WTC11 (cell line): ENCODE data around the gene HSP90AB1. TPM values are rescaled to one million over a fixed set of nuclear protein-coding genes. Genes with fewer than 3 reads are reported as not detected.

Experiments used
- ATAC-seq: fragments of 200-7000 bp; cut with Tn5 transposase; 2 replicates; pipeline ENCODE4 v1.10.0; 2021; ENCODE audit warnings: mild to moderate bottlenecking, moderate library complexity
- CTCF ChIA-PET: fragments of 300-600 bp; sonication (Branson Sonifier 250); formaldehyde crosslinking; loops from one replicate; lab custom pipeline; 2021; ENCODE audit warnings: antibody characterized with exemption; lab: Charles Lee
- POLR2A ChIA-PET: fragments of 350-600 bp; sonication (Branson Sonifier 250); formaldehyde crosslinking; loops from one replicate; lab custom pipeline; 2021; ENCODE audit warnings: antibody characterized with exemption; lab: Charles Lee
- DNase-seq: peaks from one replicate; pipeline ENCODE4 v3.0.0; 2021; ENCODE audit warnings: low spot score
- H3K27ac Mint-ChIP-seq: 2 replicates; pipeline ENCODE4 v1.8.0; 2021; ENCODE audit warnings: mixed read lengths
- H3K27me3 Mint-ChIP-seq: 2 replicates; pipeline ENCODE4 v1.8.0; 2021; ENCODE audit warnings: low read depth, mild to moderate bottlenecking, moderate library complexity, mixed read lengths
- H3K36me3 Mint-ChIP-seq: 2 replicates; pipeline ENCODE4 v1.8.0; 2021; ENCODE audit warnings: mixed read lengths
- H3K4me1 Mint-ChIP-seq: 2 replicates; pipeline ENCODE4 v1.8.0; 2022; ENCODE audit warnings: mixed read lengths
- H3K4me3 Mint-ChIP-seq: 2 replicates; pipeline ENCODE4 v1.8.0; 2021; ENCODE audit warnings: mild to moderate bottlenecking, moderate library complexity, mixed read lengths
- H3K9me3 Mint-ChIP-seq: 2 replicates; pipeline ENCODE4 v1.8.0; 2021; ENCODE audit warnings: mixed read lengths
- ATF1 ChIP-seq: sonication (generic); formaldehyde crosslinking; IDR thresholded peaks from 2 replicates; pipeline ENCODE4 v1.8.1; 2023; ENCODE audit warnings: mild to moderate bottlenecking, moderate library complexity, missing genetic modification reagents
- CREB1 ChIP-seq: sonication (generic); formaldehyde crosslinking; IDR thresholded peaks from 2 replicates; pipeline ENCODE4 v1.8.0; 2023; ENCODE audit warnings: mild to moderate bottlenecking, missing genetic modification reagents
- CREM ChIP-seq: sonication (generic); formaldehyde crosslinking; IDR thresholded peaks from 2 replicates; pipeline ENCODE4 v1.8.1; 2022; ENCODE audit warnings: mild to moderate bottlenecking, missing genetic modification reagents, moderate library complexity
- EMX1 ChIP-seq: fragments of 250-450 bp; sonication (Bioruptor Pico); IDR thresholded peaks from 2 replicates; pipeline ENCODE4 v1.8.0; 2021; ENCODE audit warnings: mild to moderate bottlenecking
- FOXK1 ChIP-seq: sonication (generic); formaldehyde crosslinking; IDR thresholded peaks from 2 replicates; pipeline ENCODE4 v1.8.0; 2022; ENCODE audit warnings: mild to moderate bottlenecking, moderate library complexity, missing genetic modification reagents
- IRF2 ChIP-seq: sonication (generic); formaldehyde crosslinking; IDR thresholded peaks from 2 replicates; pipeline ENCODE4 v1.8.0; 2022; ENCODE audit warnings: low read depth, missing genetic modification reagents, borderline replicate concordance
- KAT7 ChIP-seq: sonication (generic); formaldehyde crosslinking; IDR thresholded peaks from 2 replicates; pipeline ENCODE4 v1.8.1; 2023; ENCODE audit warnings: missing genetic modification reagents, mild to moderate bottlenecking, borderline replicate concordance
- NR3C1 ChIP-seq: sonication (generic); formaldehyde crosslinking; conservative IDR thresholded peaks from 2 replicates; pipeline ENCODE4 v1.8.1; 2023; ENCODE audit warnings: low read depth, mild to moderate bottlenecking, missing genetic modification reagents
- PRRX2 ChIP-seq: fragments of 250-450 bp; sonication (Bioruptor Pico); IDR thresholded peaks from 2 replicates; pipeline ENCODE4 v1.8.0; 2021; ENCODE audit warnings: mild to moderate bottlenecking
- RELA ChIP-seq: sonication (generic); formaldehyde crosslinking; IDR thresholded peaks from 2 replicates; pipeline ENCODE4 v1.8.1; 2022; ENCODE audit warnings: missing genetic modification reagents, mild to moderate bottlenecking, borderline replicate concordance
- SMAD4 ChIP-seq: sonication (generic); formaldehyde crosslinking; IDR thresholded peaks from 2 replicates; pipeline ENCODE4 v1.8.0; 2022; ENCODE audit warnings: mild to moderate bottlenecking, missing genetic modification reagents
- TEAD4 ChIP-seq: sonication (generic); formaldehyde crosslinking; IDR thresholded peaks from 2 replicates; pipeline ENCODE4 v1.8.0; 2022; ENCODE audit warnings: mild to moderate bottlenecking, missing genetic modification reagents
- TP53 ChIP-seq: sonication (generic); formaldehyde crosslinking; IDR thresholded peaks from 2 replicates; pipeline ENCODE4 v1.8.1; 2023; ENCODE audit warnings: mild to moderate bottlenecking, missing genetic modification reagents
- ZNF219 ChIP-seq: sonication (generic); formaldehyde crosslinking; IDR thresholded peaks from 2 replicates; pipeline ENCODE4 v1.8.0; 2023; ENCODE audit warnings: missing genetic modification reagents, mild to moderate bottlenecking, borderline replicate concordance
- ZNF423 ChIP-seq: fragments of 250-450 bp; sonication (Bioruptor Pico); IDR thresholded peaks from 2 replicates; pipeline ENCODE4 v2.1.2; 2022; ENCODE audit warnings: mild to moderate bottlenecking, moderate library complexity
- total RNA-seq: library from RNA; stranded (reverse); gene quantifications from 3 replicates; pipeline ENCODE4 v1.2.3, GENCODE V29; 2021
- TF ChIP-seq, protein P1 (sequence below): fragments of 250-450 bp; sonication (Bioruptor Pico); IDR thresholded peaks from 2 replicates; pipeline ENCODE4 v2.1.2; 2022; ENCODE audit warnings: mild to moderate bottlenecking, moderate library complexity
- TF ChIP-seq, protein P2 (sequence below): sonication (generic); formaldehyde crosslinking; IDR thresholded peaks from 2 replicates; pipeline ENCODE4 v1.8.0; 2022; ENCODE audit warnings: mild to moderate bottlenecking, missing genetic modification reagents
- TF ChIP-seq, protein P3 (sequence below): fragments of 250-450 bp; sonication (Bioruptor Pico); IDR thresholded peaks from 2 replicates; pipeline ENCODE4 v1.9.0; 2021; ENCODE audit warnings: mild to moderate bottlenecking, borderline replicate concordance
- TF ChIP-seq, protein P4 (sequence below): sonication (generic); formaldehyde crosslinking; IDR thresholded peaks from 2 replicates; pipeline ENCODE4 v1.8.0; 2023; ENCODE audit warnings: missing genetic modification reagents
- TF ChIP-seq, protein P5 (sequence below): sonication (generic); formaldehyde crosslinking; IDR thresholded peaks from 2 replicates; pipeline ENCODE4 v1.8.0; 2022; ENCODE audit warnings: missing genetic modification reagents
- TF ChIP-seq, protein P6 (sequence below): sonication (generic); formaldehyde crosslinking; IDR thresholded peaks from 2 replicates; pipeline ENCODE4 v1.8.1; 2022; ENCODE audit warnings: mild to moderate bottlenecking, missing genetic modification reagents, moderate library complexity, borderline replicate concordance

HSP90AB1 gene
- total RNA-seq, 1 experiment from 2014 or later = 2,171 TPM

DNA sequence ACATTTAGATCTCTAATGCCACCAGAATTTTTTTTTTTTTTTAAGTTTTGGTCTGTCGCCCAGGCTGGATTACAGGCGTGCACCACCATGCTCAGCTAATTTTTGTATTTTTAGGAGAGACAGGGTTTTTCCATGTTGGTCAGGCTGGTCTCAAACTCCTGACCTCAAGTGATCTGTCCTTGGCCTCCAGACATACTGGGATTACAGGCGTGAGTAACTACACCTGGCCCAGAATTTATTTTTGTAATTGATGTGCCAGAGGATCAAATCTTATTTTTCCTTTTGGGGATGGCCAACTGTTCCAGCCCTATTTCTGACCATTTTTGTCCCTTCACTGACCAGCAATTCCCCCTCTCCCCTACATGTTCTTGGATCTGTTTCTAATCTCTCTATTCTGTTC, 48.2 kb upstream of the HSP90AB1 start (continued):
- TF ChIP-seq, protein P1, sequence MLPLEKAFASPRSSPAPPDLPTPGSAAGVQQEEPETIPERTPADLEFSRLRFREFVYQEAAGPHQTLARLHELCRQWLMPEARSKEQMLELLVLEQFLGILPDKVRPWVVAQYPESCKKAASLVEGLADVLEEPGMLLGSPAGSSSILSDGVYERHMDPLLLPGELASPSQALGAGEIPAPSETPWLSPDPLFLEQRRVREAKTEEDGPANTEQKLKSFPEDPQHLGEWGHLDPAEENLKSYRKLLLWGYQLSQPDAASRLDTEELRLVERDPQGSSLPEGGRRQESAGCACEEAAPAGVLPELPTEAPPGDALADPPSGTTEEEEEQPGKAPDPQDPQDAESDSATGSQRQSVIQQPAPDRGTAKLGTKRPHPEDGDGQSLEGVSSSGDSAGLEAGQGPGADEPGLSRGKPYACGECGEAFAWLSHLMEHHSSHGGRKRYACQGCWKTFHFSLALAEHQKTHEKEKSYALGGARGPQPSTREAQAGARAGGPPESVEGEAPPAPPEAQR (CRISPR knock-in tag) = no peak
- no peak for TF ChIP-seq CREB1 (CRISPR knock-in tag)
- no peak for TF ChIP-seq TEAD4 (CRISPR knock-in tag)
- no peak for TF ChIP-seq RELA
- TF ChIP-seq, protein P2, sequence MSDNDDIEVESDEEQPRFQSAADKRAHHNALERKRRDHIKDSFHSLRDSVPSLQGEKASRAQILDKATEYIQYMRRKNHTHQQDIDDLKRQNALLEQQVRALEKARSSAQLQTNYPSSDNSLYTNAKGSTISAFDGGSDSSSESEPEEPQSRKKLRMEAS (CRISPR knock-in tag) = no peak

DNA sequence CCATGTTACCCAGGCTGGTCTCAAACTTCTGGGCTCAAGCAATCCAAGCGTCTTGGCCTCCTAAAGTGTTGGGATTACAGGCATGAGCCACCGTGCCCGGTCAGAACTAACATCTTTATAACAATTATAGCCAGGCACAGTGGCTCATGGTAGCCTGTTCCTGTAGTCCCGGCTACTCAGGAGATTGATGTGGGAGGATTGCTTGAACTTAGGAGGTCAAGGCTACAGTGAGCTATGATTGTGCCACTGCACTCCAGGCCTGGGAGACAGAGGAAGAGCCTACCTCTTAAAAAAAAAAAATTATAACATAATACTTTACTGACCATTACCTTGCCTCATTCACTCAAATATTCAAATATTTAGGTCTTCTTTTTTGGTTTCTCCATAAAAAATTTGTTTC, 47.0 kb upstream of the HSP90AB1 start:
- no peak overlapping the region for H3K27ac Mint-ChIP-seq
- DNase-seq = no peak

DNA sequence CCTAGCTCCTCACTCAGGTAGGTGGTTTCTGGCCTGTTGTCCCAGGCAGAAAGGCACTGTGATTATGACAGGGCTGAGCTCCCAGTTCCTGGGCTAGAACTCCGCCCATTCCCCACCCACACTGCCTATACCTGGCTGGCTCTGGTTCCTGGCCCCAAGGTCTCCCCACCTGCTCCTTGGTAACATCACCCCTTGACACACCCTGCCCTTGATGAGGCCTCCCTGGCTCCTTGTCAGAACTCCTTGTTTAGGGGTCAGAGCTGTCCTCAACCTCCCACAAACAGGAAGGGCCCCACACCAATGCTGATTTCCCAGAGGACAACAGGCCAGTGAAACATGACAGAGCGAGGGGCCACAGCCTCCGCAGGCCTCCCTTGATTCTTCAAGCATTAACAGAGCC, 45.7 kb upstream of the HSP90AB1 start:
- peak; percentile 41 for ATAC-seq
- CTCF ChIA-PET = interaction anchor here (0.6 to 3.5 kb wide), 9 partner anchors 9 to 122 kb away, joined by 3 to 28 read pairs (median 5); no protein-coding TSS in a partner anchor
- Mint-ChIP-seq H3K27ac (peak overlapping the region; percentile 87), H3K4me3 (no peak overlapping the region), H3K36me3 (no peaks in the 10 kb centered on the region), H3K4me1 (peaks cover 47% of the 10 kb centered on the region), H3K9me3 (no peaks in the 10 kb centered on the region), H3K27me3 (no peaks in the 10 kb centered on the region; the same call in 1 of the 2 replicates)
- TF ChIP-seq IRF2 (CRISPR knock-in tag) (no peak), TP53 (CRISPR knock-in tag) (no peak), CREM (no peak), SMAD4 (CRISPR knock-in tag) (no peak), ZNF219 (CRISPR knock-in tag) (no peak), PRRX2 (CRISPR knock-in tag) (no peak), ZNF423 (CRISPR knock-in tag) (no peak), TEAD4 (CRISPR knock-in tag) (no peak), KAT7 (CRISPR knock-in tag) (no peak), FOXK1 (CRISPR knock-in tag) (no peak), NR3C1 (CRISPR knock-in tag) (no peak)
- TF ChIP-seq, protein P3, sequence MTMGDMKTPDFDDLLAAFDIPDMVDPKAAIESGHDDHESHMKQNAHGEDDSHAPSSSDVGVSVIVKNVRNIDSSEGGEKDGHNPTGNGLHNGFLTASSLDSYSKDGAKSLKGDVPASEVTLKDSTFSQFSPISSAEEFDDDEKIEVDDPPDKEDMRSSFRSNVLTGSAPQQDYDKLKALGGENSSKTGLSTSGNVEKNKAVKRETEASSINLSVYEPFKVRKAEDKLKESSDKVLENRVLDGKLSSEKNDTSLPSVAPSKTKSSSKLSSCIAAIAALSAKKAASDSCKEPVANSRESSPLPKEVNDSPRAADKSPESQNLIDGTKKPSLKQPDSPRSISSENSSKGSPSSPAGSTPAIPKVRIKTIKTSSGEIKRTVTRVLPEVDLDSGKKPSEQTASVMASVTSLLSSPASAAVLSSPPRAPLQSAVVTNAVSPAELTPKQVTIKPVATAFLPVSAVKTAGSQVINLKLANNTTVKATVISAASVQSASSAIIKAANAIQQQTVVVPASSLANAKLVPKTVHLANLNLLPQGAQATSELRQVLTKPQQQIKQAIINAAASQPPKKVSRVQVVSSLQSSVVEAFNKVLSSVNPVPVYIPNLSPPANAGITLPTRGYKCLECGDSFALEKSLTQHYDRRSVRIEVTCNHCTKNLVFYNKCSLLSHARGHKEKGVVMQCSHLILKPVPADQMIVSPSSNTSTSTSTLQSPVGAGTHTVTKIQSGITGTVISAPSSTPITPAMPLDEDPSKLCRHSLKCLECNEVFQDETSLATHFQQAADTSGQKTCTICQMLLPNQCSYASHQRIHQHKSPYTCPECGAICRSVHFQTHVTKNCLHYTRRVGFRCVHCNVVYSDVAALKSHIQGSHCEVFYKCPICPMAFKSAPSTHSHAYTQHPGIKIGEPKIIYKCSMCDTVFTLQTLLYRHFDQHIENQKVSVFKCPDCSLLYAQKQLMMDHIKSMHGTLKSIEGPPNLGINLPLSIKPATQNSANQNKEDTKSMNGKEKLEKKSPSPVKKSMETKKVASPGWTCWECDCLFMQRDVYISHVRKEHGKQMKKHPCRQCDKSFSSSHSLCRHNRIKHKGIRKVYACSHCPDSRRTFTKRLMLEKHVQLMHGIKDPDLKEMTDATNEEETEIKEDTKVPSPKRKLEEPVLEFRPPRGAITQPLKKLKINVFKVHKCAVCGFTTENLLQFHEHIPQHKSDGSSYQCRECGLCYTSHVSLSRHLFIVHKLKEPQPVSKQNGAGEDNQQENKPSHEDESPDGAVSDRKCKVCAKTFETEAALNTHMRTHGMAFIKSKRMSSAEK (CRISPR knock-in tag) = no peak
- TF ChIP-seq, protein P4, sequence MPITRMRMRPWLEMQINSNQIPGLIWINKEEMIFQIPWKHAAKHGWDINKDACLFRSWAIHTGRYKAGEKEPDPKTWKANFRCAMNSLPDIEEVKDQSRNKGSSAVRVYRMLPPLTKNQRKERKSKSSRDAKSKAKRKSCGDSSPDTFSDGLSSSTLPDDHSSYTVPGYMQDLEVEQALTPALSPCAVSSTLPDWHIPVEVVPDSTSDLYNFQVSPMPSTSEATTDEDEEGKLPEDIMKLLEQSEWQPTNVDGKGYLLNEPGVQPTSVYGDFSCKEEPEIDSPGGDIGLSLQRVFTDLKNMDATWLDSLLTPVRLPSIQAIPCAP (CRISPR knock-in tag) = no peak
- TF ChIP-seq, protein P5, sequence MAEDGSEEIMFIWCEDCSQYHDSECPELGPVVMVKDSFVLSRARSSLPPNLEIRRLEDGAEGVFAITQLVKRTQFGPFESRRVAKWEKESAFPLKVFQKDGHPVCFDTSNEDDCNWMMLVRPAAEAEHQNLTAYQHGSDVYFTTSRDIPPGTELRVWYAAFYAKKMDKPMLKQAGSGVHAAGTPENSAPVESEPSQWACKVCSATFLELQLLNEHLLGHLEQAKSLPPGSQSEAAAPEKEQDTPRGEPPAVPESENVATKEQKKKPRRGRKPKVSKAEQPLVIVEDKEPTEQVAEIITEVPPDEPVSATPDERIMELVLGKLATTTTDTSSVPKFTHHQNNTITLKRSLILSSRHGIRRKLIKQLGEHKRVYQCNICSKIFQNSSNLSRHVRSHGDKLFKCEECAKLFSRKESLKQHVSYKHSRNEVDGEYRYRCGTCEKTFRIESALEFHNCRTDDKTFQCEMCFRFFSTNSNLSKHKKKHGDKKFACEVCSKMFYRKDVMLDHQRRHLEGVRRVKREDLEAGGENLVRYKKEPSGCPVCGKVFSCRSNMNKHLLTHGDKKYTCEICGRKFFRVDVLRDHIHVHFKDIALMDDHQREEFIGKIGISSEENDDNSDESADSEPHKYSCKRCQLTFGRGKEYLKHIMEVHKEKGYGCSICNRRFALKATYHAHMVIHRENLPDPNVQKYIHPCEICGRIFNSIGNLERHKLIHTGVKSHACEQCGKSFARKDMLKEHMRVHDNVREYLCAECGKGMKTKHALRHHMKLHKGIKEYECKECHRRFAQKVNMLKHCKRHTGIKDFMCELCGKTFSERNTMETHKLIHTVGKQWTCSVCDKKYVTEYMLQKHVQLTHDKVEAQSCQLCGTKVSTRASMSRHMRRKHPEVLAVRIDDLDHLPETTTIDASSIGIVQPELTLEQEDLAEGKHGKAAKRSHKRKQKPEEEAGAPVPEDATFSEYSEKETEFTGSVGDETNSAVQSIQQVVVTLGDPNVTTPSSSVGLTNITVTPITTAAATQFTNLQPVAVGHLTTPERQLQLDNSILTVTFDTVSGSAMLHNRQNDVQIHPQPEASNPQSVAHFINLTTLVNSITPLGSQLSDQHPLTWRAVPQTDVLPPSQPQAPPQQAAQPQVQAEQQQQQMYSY (CRISPR knock-in tag) = no peak
- TF ChIP-seq, protein P6, sequence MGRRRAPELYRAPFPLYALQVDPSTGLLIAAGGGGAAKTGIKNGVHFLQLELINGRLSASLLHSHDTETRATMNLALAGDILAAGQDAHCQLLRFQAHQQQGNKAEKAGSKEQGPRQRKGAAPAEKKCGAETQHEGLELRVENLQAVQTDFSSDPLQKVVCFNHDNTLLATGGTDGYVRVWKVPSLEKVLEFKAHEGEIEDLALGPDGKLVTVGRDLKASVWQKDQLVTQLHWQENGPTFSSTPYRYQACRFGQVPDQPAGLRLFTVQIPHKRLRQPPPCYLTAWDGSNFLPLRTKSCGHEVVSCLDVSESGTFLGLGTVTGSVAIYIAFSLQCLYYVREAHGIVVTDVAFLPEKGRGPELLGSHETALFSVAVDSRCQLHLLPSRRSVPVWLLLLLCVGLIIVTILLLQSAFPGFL (CRISPR knock-in tag) = no peak
- POLR2A ChIA-PET = interaction anchor here (0.6 to 1.3 kb wide), 4 partner anchors 18 to 45 kb away, joined by 3 to 5 read pairs (median 4); partner anchors contain the start of genes HSP90AB1 and SLC29A1
- DNase-seq = no peak

More for the DNA sequence above, 47.0 kb upstream of the HSP90AB1 start:
- CTCF ChIA-PET = interaction anchor here (1.3 to 3.5 kb wide), 4 partner anchors 22 to 35 kb away, joined by 5 to 28 read pairs (median 8); no protein-coding TSS in a partner anchor
- POLR2A ChIA-PET = interaction anchor here (0.8 to 1.1 kb wide), 2 partner anchors 22 to 23 kb away, joined by 3 to 4 read pairs; partner anchors contain the start of gene SLC29A1
- Mint-ChIP-seq H3K36me3 (no peaks in the 10 kb centered on the region), H3K27me3 (no peaks in the 10 kb centered on the region; the same call in 1 of the 2 replicates), H3K4me1 (peaks cover 44% of the 10 kb centered on the region), H3K9me3 (no peaks in the 10 kb centered on the region), H3K4me3 (no peak overlapping the region)
- ATAC-seq = no peak
- no peak for TF ChIP-seq ATF1
- no peak for TF ChIP-seq EMX1 (CRISPR knock-in tag)
